ENCODE results near the gene HOXC10.

Gene HOXC10

GRCh38 chr12:54034785-54035310 lies 49.9 kb downstream of the HOXC10 start:
- Histone ChIP-seq H3K4me1 (ENCODE audit: insufficient read depth, low read length, poor library complexity, severe bottlenecking) (peaks cover 67% of the 10 kb centered on the region), H3K27me3 (ENCODE audit: insufficient read depth, low read length, poor library complexity, severe bottlenecking) (no peaks in the 10 kb centered on the region), H3K36me3 (ENCODE audit: insufficient read depth, low read length) (peaks cover 20% of the 10 kb centered on the region; the same call in 1 of the 2 replicates), H3K9me3 (ENCODE audit: insufficient read depth, low read depth, low read length) (no peaks in the 10 kb centered on the region), H3K9ac (ENCODE audit: low read depth, low read length, poor library complexity, severe bottlenecking) (peak overlapping the region; percentile 85), H3K9me2 (replicated peaks; ENCODE audit: low read depth, low read length) (no peaks in the 10 kb centered on the region), H2AFZ (ENCODE audit: low read length) (no peak overlapping the region), H3K4me2 (ENCODE audit: low read depth, low read length, poor library complexity, severe bottlenecking) (peak overlapping the region; percentile 95), H4K20me1 (ENCODE audit: insufficient read depth, low read length, poor library complexity, severe bottlenecking) (peaks cover 29% of the 10 kb centered on the region), H3K79me2 (ENCODE audit: insufficient read depth, low read length) (peaks cover 52% of the 10 kb centered on the region), H3K4me3 (ENCODE audit: low read length, poor library complexity, severe bottlenecking) (no peak overlapping the region), H3F3A (ENCODE audit: low read depth) (peaks cover 20% of the 10 kb centered on the region)
- TF ChIP-seq CTCF (conservative IDR thresholded peaks at IDR 0.05; ENCODE audit: low read length) (no peak), EZH2phosphoT487 (IDR thresholded peaks at IDR 0.05; ENCODE audit: borderline replicate concordance) (no peak)

- no peaks in the 10 kb centered on the region for H3K27me3 ChIP-seq (ENCODE audit: insufficient read depth, low read length, poor library complexity, severe bottlenecking)
- peaks cover 20% of the 10 kb centered on the region for H3F3A ChIP-seq (ENCODE audit: low read depth)
- H3K9me3 ChIP-seq (ENCODE audit: insufficient read depth, low read depth, low read length), result no peaks in the 10 kb centered on the region
- H3K4me3 ChIP-seq (ENCODE audit: low read length, poor library complexity, severe bottlenecking), result peak overlapping the region; percentile 73
- no peaks in the 10 kb centered on the region for H3K9me2 ChIP-seq (replicated peaks; ENCODE audit: low read depth, low read length)
- H2AFZ ChIP-seq (ENCODE audit: low read length), result no peak overlapping the region
- peak overlapping the region; percentile 95 for H3K4me2 ChIP-seq (ENCODE audit: low read depth, low read length, poor library complexity, severe bottlenecking)
- TF ChIP-seq CTCF (conservative IDR thresholded peaks at IDR 0.05; ENCODE audit: low read length) (no peak), EZH2phosphoT487 (IDR thresholded peaks at IDR 0.05; ENCODE audit: borderline replicate concordance) (no peak)
- peaks cover 74% of the 10 kb centered on the region for H3K4me1 ChIP-seq (ENCODE audit: insufficient read depth, low read length, poor library complexity, severe bottlenecking)
- peaks cover 32% of the 10 kb centered on the region for H4K20me1 ChIP-seq (ENCODE audit: insufficient read depth, low read length, poor library complexity, severe bottlenecking)
- peaks cover 61% of the 10 kb centered on the region for H3K79me2 ChIP-seq (ENCODE audit: insufficient read depth, low read length)
- peak overlapping the region; percentile 85 for H3K9ac ChIP-seq (ENCODE audit: low read depth, low read length, poor library complexity, severe bottlenecking)
- peaks cover 12% of the 10 kb centered on the region; the same call in 1 of the 2 replicates for H3K36me3 ChIP-seq (ENCODE audit: insufficient read depth, low read length)
Measured at GRCh38 chr12:54035568-54036264, 50.8 kb downstream of the HOXC10 start.

- Histone ChIP-seq H3K9me3 (ENCODE audit: insufficient read depth, low read depth, low read length) (no peaks in the 10 kb centered on the region), H3K4me1 (ENCODE audit: insufficient read depth, low read length, poor library complexity, severe bottlenecking) (peaks cover 80% of the 10 kb centered on the region), H4K20me1 (ENCODE audit: insufficient read depth, low read length, poor library complexity, severe bottlenecking) (peaks cover 39% of the 10 kb centered on the region), H3K9me2 (replicated peaks; ENCODE audit: low read depth, low read length) (no peaks in the 10 kb centered on the region), H3K36me3 (ENCODE audit: insufficient read depth, low read length) (peaks cover 3% of the 10 kb centered on the region; the same call in 1 of the 2 replicates), H3K27me3 (ENCODE audit: insufficient read depth, low read length, poor library complexity, severe bottlenecking) (no peaks in the 10 kb centered on the region), H3K79me2 (ENCODE audit: insufficient read depth, low read length) (peaks cover 71% of the 10 kb centered on the region), H3F3A (ENCODE audit: low read depth) (peaks cover 19% of the 10 kb centered on the region), H2AFZ (ENCODE audit: low read length) (no peak overlapping the region), H3K9ac (ENCODE audit: low read depth, low read length, poor library complexity, severe bottlenecking) (peak overlapping the region; percentile 85), H3K4me3 (ENCODE audit: low read length, poor library complexity, severe bottlenecking) (peak overlapping the region; percentile 73), H3K4me2 (ENCODE audit: low read depth, low read length, poor library complexity, severe bottlenecking) (peak overlapping the region; percentile 95)
- TF ChIP-seq CTCF (conservative IDR thresholded peaks at IDR 0.05; ENCODE audit: low read length) (peak; percentile 56), EZH2phosphoT487 (IDR thresholded peaks at IDR 0.05; ENCODE audit: borderline replicate concordance) (no peak)
Measured at GRCh38 chr12:54036620-54037359, 51.8 kb downstream of the HOXC10 start.

All from Loucy (cell line).